OCI-LY7 (cell line): Measurements from ENCODE around the gene NHERF2.

ENCODE experiments used
- CTCF ChIP-seq: fragments of 200-600 bp; sonication (generic); conservative IDR thresholded peaks from 2 replicates; pipeline ENCODE4 v1.5.1; 2014; ENCODE audit warnings: mild to moderate bottlenecking, antibody characterized with exemption, low read length, moderate library complexity, mixed read lengths
- EZH2phosphoT487 ChIP-seq: fragments of 200-600 bp; sonication (generic); IDR thresholded peaks from 2 replicates; pipeline ENCODE4 v1.6.1; 2018; ENCODE audit warnings: low read depth, borderline replicate concordance, mild to moderate bottlenecking, mixed run types, antibody characterized with exemption, low read length, moderate library complexity, mixed read lengths

- no peak for TF ChIP-seq CTCF
- TF ChIP-seq EZH2phosphoT487, result no peak
Observed at GRCh38 chr16:2004795-2005517, 21.7 kb upstream of the NHERF2 start.
